GM19193 (cell line): Measurements from ENCODE around the gene KCNJ14.
A peak's percentile ranks its signal among the peaks of the same experiment; 100 is the strongest.

Source experiments
- POLR2A ChIP-seq: IDR thresholded peaks from 4 replicates; pipeline ENCODE4 v1.6.1; 2011; ENCODE audit not compliant: insufficient read depth, insufficient read length; ENCODE audit errors: extremely low read depth

The KCNJ14 gene

GRCh38 chr19:48455908-48456562, 661 bp downstream of the KCNJ14 start:
- TF ChIP-seq POLR2A, result no peak

GRCh38 chr19:48456864-48457263, 1.5 kb downstream of the KCNJ14 start:
- no peak for TF ChIP-seq POLR2A

GRCh38 chr19:48458016-48458415, 2.6 kb downstream of the KCNJ14 start:
- TF ChIP-seq POLR2A, result no peak

DNA sequence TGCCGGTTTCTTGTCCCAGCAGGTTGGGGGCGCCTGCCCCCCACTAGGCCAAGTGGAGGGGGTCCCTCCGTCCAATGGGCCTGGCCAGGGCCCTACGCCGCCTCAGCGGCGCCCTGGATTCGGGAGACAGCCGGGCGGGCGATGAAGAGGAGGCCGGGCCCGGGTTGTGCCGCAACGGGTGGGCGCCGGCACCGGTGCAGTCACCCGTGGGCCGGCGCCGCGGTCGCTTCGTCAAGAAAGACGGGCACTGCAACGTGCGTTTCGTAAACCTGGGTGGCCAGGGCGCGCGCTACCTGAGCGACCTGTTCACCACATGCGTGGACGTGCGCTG, 6.2 kb downstream of the KCNJ14 start:
- no peak for TF ChIP-seq POLR2A

DNA sequence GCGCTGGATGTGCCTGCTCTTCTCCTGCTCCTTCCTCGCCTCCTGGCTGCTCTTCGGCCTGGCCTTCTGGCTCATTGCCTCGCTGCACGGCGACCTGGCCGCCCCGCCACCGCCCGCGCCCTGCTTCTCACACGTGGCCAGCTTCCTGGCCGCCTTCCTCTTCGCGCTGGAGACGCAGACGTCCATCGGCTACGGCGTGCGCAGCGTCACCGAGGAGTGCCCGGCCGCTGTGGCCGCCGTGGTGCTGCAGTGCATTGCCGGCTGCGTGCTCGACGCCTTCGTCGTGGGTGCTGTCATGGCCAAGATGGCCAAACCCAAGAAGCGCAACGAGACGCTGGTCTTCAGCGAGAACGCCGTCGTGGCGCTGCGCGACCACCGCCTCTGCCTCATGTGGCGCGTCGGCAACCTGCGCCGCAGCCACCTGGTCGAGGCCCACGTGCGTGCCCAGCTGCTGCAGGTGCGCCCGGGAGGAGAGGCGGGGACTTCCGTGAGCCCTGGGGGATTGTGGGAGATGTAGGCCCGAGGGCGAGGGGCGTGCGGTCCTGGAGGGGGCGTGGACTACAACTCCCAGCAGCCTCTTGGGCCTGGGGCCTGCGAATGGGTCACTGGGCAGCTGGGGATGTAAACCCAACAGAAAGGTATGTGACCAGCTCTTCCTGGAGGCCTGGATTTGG, 6.7 kb downstream of the KCNJ14 start:
- no peak for TF ChIP-seq POLR2A

GRCh38 chr19:48465215-48465614, 9.8 kb downstream of the KCNJ14 start:
- no peak for TF ChIP-seq POLR2A

DNA sequence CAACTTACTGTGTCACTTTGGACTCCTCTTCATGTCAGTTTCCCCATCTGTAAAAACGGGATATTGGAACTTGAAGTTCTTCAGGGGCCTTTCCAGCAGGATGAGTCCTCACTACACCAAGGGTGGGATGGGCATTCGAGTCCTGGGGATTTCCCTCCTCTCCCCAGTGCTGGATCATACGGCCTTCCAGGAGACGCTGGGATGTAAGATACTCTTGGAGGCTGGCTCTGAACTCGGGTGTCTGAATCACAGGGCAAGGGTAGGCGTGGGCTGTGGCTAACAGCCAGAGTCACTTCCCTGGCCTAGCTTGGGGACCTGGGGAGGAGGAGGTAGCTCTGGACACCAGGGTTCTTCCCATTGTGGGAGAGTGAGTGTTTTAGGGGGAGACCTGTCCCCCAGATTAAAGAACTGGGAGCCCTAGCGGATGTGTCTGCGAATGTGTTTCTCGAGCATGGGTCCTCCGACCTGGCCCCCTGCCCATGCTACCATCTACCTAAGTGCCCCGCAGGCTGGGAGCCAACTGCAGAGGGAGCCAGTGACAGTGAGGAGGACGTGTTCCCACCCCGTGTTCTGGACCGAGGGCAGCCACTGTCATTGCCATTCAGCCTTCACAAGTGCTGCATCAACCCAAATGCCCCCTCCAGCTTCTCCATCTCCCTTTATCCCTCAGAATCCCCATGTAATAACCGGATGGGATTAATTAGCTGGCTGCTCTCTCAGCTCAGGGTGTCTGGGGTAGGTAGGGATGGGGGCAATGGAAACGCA, 11.4 kb downstream of the KCNJ14 start:
- TF ChIP-seq POLR2A, result no peak

DNA sequence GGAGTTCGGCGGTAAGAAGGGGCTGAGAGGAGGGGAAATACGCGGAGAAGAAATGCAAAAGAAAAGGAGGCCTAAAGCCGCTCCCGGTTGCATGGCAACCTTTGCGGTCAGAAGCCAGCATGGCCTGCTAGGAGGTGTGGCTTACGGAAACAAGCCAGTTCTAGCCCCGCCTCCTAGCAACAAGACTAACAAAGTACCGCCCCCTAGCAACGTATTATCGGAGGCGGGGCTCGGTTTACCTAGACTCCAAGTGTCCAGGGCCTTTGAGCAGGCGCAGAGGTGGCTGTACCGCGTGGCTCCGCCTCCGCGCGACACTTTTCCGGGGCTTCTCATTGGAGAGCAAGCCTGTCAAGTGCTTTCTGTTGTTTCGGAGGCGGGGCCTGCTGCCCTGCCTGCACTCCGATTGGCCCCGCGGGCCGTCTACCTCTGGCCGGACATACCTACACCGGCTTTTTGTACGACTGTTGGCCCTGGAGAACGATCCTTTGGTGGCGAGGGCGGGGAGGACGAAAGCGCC, 13.5 kb downstream of the KCNJ14 start:
- TF ChIP-seq POLR2A, result no peak

GRCh38 chr19:48469289-48469881, 14.0 kb downstream of the KCNJ14 start, which contains the start of gene CYTH2:
Gene CYTH2, plus strand, starts transcription at chr19:48469369. Its CDS starts 139 bp downstream, at chr19:48469508.
- peak; percentile 90 for TF ChIP-seq POLR2A

GRCh38 chr19:48469934-48470680, 14.7 kb downstream of the KCNJ14 start:
- TF ChIP-seq POLR2A, result no peak

DNA sequence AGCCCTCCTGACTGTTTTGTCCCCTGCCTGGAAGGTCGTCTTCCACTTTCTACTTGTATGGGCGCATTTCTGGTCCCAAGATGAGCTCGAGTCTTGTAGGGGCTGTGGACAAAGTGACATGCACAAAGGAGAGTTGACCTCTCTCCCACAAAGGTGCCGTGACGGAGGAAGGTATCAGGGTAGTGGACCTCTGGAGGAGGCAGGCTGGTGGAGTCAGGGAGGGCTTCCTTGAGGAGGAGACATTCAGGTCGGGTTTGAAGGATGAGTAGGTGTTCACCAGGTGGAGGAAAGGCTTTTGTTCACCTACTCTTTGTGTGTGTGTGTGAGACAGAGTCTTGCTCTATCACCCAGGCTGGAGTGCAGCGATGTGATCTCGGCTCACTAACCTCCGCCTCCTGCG, 15.5 kb downstream of the KCNJ14 start:
- no peak for TF ChIP-seq POLR2A

- TF ChIP-seq POLR2A, result no peak
Measured at GRCh38 chr19:48471836-48472235, 16.5 kb downstream of the KCNJ14 start.

DNA sequence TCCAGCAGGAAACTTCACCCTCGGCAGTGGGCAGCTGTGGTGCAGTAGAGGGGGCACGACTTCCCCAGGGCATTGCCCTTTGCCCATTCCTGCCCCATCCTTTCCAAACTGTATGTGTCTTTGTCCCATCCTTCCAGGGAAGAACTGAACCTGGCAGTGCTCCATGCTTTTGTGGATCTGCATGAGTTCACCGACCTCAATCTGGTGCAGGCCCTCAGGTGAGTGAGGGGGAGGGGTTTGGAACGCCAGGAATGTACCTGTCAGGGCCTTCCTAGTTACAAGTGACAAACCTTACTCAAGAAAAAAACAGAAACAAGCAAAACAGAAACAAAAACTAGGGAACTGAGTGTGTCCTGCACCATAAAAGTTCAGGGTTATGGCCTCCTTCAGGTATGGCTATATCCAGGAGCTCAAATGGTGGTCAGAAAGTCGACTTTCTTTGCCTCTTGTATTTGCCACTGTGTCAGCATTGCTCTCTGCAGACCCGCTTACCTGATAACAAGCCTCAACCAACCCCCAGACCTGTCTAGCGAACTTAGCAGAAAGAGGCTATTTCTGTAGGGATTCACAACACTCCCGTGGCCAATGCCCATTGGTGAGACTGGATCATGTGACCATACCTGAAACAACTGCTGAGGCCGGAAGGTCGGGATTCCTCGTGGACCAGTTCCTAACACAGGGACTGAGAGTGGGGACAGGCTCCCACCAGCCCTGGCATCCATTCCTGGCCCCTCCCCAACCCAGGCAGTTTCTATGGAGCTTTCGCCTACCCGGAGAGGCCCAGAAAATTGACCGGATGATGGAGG, 18.0 kb downstream of the KCNJ14 start:
- TF ChIP-seq POLR2A, result no peak
